ENCODE measurements around the gene PKD2L1. TPM values are rescaled to one million over a fixed set of nuclear protein-coding genes. Genes with fewer than 3 reads are reported as not detected.
A peak's percentile ranks its signal among the peaks of the same experiment; 100 is the strongest.
"Not testable (repeated sequence)": the region's sequence is repeated elsewhere in the genome, so short reads cannot be mapped to it uniquely, and the experiment has no call there.

PKD2L1 gene
- polyA plus RNA-seq, 1 donor from 2014 or later, result not detected

- not testable (repeated sequence) for H3K36me3 Mint-ChIP-seq, H3K4me1 Mint-ChIP-seq, H3K27ac Mint-ChIP-seq, H3K27me3 Mint-ChIP-seq, H3K9me3 Mint-ChIP-seq, H3K4me3 Mint-ChIP-seq
Measured at GRCh38 chr10:100292300-100292699, 37.7 kb downstream of the PKD2L1 start.

DNA sequence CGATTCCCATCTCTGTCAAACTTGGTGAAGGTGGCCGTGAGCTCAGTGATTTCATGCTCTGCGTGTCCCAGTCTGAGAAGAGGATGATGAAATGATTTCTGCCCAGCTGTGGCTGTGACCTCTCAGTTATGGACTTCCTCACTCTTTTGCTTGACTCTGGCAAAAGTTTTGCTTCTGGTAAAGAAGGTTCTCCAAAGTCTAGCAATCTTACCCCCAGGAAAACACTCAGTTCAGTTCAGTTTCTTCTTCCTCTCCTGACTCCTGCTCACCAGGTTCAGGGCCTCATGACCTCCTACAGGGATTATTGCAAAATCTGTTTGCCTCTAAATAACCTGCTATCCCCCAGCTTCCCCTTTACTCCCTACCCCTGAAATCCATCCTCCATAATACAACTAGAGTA is 38.7 kb downstream of the PKD2L1 start:
- Mint-ChIP-seq H3K4me1 (peaks cover 0 to 7% (median 5%) of the 10 kb centered on the region in 3 donors), H3K36me3 (no peaks in the 10 kb centered on the region), H3K9me3 (no peaks in the 10 kb centered on the region), H3K4me3 (peak overlapping the region in 1 of 4 donors; percentile 68), H3K27me3 (peaks cover 2% of the 10 kb centered on the region), H3K27ac (peak overlapping the region in 1 of 3 donors; percentile 16)

GRCh38 chr10:100289641-100290040 is 40.4 kb downstream of the PKD2L1 start:
- Mint-ChIP-seq H3K9me3 (no peaks in the 10 kb centered on the region), H3K4me1 (peaks cover 6 to 20% (median 19%) of the 10 kb centered on the region in 3 donors), H3K36me3 (no peaks in the 10 kb centered on the region), H3K27me3 (no peaks in the 10 kb centered on the region), H3K27ac (no peak overlapping the region), H3K4me3 (no peak overlapping the region)

GRCh38 chr10:100288196-100288595 is 41.8 kb downstream of the PKD2L1 start:
- Mint-ChIP-seq H3K9me3 (no peaks in the 10 kb centered on the region), H3K4me1 (peaks cover 6 to 24% (median 23%) of the 10 kb centered on the region in 3 donors), H3K27me3 (no peaks in the 10 kb centered on the region), H3K36me3 (no peaks in the 10 kb centered on the region), H3K4me3 (peak overlapping the region in 3 of 4 donors; percentile 4 to 89 (median 75)), H3K27ac (peak overlapping the region in 2 of 3 donors; percentile 66 to 98)

GRCh38 chr10:100287756-100288155 is 42.3 kb downstream of the PKD2L1 start:
- peaks cover 6 to 24% (median 23%) of the 10 kb centered on the region in 3 donors for H3K4me1 Mint-ChIP-seq

DNA sequence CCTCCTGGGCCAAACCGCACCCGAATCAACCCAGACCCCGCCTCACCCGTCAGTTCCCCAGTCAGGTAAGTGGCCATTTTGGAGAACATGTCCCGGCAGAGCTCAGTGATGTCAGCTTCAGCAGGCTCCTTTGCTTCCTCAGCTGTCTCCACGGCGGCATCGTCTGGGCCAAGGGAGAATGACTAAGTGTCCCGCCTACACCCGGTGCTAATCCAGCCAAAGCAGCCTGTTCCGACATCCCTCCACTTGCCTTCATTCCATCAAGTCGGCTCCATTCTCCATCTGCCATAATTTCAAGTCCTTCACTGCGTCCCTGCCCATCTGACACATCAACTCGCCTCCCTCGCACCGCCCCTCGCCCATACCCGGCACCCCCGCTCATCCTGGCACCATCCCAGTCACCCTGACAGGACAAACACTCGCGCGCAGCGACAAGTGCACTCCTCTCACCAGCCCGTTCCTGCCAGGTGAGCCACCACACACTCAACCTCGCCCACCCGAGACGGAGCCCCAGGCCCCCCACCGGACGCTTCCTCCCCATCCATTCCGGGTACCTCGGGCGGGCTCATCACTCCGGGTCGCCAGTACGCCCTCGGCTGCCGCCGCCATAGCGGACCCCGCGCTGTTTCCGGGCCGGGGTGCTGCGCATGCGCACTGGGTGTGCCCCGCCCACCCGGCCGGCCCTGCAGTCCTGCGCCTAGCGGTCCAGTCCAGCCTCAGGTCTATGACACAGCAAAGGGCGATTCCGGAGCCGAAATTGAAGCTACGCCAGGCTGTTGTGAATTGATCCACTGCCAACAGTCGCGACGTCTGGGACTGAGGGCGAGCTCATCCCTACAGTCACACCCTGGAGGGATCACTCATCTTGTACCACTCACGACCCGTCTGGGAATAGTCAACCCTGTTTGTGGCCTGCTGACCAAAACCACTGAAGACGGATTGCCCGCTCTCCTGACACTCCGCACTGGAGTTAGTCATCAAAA is 43.7 kb downstream of the PKD2L1 start, which contains the start of gene BLOC1S2:
TSS of gene BLOC1S2 (minus strand) at position 630 of the 983 bp plus-strand sequence. CDS start at position 609, 21 bp downstream.
- Mint-ChIP-seq H3K4me3 (peak within 1 kb of the TSS; percentile 89 to 99 (median 98)), H3K4me1 (peaks cover 6 to 24% (median 23%) of the 10 kb centered on the region in 3 donors)

More at GRCh38 chr10:100287756-100288155, 42.3 kb downstream of the PKD2L1 start:
- Mint-ChIP-seq H3K27me3 (no peaks in the 10 kb centered on the region), H3K4me3 (peak overlapping the region; percentile 75 to 99 (median 93)), H3K9me3 (no peaks in the 10 kb centered on the region), H3K27ac (peak overlapping the region in 2 of 3 donors; percentile 66 to 98), H3K36me3 (no peaks in the 10 kb centered on the region)

DNA sequence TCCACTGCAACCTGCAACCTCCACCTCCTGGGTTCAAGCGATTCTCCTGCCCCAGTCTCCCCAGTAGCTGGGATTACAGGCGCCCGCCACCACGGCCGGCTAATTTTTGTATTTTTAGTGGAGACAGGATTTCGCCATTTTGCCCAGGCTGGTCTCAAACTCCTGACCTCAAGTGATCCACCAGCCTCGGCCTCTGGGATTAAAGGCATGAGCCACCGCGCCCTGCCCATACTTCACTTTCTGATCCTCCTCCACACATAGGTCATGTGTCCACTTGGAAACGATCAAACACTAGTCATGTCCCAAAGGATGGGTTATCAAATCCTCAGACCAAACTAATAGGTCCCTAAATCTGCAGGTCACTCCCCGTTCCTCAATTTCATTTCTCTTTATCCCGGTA is 44.7 kb downstream of the PKD2L1 start:
- H3K4me3 Mint-ChIP-seq, result peak overlapping the region; percentile 89 to 99 (median 98)
- H3K27ac Mint-ChIP-seq, result peak overlapping the region in 1 of 3 donors; percentile 85
- not testable (repeated sequence) for H3K27me3 Mint-ChIP-seq

More for the DNA sequence above, 43.7 kb downstream of the PKD2L1 start, which contains the start of gene BLOC1S2:
- no peaks in the 10 kb centered on the region for H3K9me3 Mint-ChIP-seq
- no peaks in the 10 kb centered on the region for H3K36me3 Mint-ChIP-seq
- peak within 1 kb of the TSS; percentile 85 to 98 (median 98) for H3K27ac Mint-ChIP-seq
- H3K27me3 Mint-ChIP-seq, result no peaks in the 10 kb centered on the region

GRCh38 chr10:100282907-100283306 is 47.1 kb downstream of the PKD2L1 start:
- H3K27me3 Mint-ChIP-seq, result no peaks in the 10 kb centered on the region
- H3K4me1 Mint-ChIP-seq, result peaks cover 6 to 25% (median 23%) of the 10 kb centered on the region in 3 donors
- no peaks in the 10 kb centered on the region for H3K36me3 Mint-ChIP-seq
- no peak overlapping the region for H3K27ac Mint-ChIP-seq
- H3K4me3 Mint-ChIP-seq, result no peak overlapping the region
- no peaks in the 10 kb centered on the region for H3K9me3 Mint-ChIP-seq

More for the DNA sequence above, 44.7 kb downstream of the PKD2L1 start:
- H3K9me3 Mint-ChIP-seq, H3K36me3 Mint-ChIP-seq: not testable (repeated sequence)
- H3K4me1 Mint-ChIP-seq, result peaks cover 6 to 25% (median 23%) of the 10 kb centered on the region in 3 donors

DNA sequence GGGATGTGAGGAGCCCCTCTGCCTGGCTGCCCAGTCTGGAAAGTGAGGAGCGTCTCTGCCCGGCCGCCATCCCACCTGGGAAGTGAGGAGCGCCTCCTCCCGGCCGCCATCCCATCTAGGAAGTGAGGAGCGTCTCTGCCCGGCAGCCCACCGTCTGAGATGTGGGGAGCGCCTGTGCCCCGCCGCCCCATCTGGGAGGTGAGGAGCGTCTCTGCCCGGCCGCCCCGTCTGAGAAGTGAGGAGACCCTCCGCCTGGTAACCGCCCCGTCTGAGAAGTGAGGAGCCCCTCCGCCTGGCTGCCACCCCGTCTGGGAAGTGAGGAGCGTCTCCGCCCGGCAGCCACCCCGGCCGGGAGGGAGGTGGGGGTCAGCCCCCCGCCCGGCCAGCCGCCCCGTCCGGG is 53.1 kb downstream of the PKD2L1 start:
- not testable (repeated sequence) for H3K27ac Mint-ChIP-seq, H3K36me3 Mint-ChIP-seq, H3K4me1 Mint-ChIP-seq, H3K4me3 Mint-ChIP-seq, H3K27me3 Mint-ChIP-seq, H3K9me3 Mint-ChIP-seq

DNA sequence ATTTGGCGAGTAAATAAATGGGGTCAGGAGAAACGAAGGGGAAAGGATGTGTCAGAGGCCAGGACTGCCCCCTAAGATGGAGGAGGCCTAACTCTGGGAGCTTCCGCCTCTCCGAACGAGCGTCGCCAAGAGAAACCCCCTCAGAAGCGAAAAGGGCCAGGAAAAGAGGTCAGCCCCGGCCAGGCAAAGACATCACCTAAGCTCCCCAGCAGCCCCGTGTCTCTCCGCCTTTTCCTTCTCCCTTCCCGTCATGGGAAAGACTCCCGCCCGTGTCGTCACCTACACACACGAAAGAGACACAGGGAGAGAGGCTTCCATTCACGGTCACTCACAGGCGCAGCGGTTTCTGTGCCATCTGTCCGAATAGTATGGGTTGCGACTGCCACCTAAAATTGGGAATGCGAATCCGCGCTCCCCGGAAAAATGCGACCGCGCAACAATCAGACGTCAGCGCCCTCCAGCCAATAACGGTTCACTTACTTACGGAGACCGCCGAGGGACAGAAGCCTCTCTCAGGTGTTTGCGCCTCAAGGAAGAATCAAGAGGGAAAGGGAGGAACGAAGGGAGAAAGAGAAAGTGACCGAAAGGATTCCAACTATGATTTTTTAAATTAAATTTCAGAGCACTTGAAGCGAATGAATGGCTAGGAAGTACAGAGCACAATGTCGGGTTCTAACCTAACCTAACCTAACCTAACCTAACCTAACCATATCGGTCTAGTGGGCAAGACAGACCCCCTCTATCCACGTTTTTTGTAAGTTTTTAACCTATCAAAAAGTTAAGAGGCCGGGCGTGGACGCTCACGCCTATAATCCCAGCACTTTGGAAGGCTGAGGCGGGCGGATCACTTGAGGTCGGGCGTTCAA is 62.6 kb downstream of the PKD2L1 start, which contains the start of gene CWF19L1:
TSS of gene CWF19L1 (minus strand) at position 400 of the 866 bp plus-strand sequence. CDS start at position 355, 45 bp downstream.
- Mint-ChIP-seq H3K36me3 (peaks cover 3% of the 10 kb centered on the region), H3K9me3 (peaks cover 0 to 1% (median 0%) of the 10 kb centered on the region in 3 donors), H3K27me3 (no peaks in the 10 kb centered on the region), H3K27ac (peak within 1 kb of the TSS; percentile 83 to 99 (median 99)), H3K4me1 (peaks cover 19 to 25% (median 24%) of the 10 kb centered on the region in 3 donors), H3K4me3 (peak within 1 kb of the TSS; percentile 95 to 100 (median 100))

DNA sequence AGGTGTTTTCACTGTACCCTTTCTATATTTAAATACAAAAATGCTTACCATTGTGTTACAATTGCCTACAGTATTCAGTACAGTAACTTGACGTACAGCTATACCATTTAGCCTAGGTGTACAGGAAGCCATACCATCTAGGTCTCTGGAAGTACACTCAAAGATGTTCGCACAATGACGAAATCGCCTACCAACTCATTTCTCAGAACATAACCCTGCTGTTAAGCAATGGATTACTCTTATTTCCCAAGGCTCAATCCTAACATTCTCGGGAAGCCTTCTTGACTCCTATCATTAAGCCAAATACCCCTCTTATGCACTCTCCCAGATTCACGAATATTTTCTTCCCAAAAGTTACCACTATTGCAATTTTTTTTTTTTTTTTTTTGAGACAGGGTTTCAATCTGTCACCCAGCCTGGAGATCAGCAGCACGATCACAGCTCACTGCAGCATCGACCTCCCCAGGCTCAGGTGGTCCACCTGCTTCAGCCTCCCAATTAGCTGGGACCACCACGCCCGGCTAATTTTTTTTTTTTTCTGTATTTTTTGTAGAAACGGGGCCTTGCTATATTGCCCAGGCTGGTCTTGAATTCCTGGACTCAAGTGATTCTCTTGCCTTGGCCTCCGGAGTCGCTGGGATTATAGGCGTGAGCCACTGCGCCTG is 64.1 kb downstream of the PKD2L1 start:
- Mint-ChIP-seq H3K27me3 (no peaks in the 10 kb centered on the region), H3K4me3 (peak overlapping the region; percentile 76 to 100 (median 90)), H3K4me1 (peaks cover 23 to 30% (median 29%) of the 10 kb centered on the region in 3 donors), H3K27ac (peak overlapping the region in 2 of 3 donors; percentile 43 to 72), H3K9me3 (no peaks in the 10 kb centered on the region), H3K36me3 (peaks cover 3% of the 10 kb centered on the region)

DNA sequence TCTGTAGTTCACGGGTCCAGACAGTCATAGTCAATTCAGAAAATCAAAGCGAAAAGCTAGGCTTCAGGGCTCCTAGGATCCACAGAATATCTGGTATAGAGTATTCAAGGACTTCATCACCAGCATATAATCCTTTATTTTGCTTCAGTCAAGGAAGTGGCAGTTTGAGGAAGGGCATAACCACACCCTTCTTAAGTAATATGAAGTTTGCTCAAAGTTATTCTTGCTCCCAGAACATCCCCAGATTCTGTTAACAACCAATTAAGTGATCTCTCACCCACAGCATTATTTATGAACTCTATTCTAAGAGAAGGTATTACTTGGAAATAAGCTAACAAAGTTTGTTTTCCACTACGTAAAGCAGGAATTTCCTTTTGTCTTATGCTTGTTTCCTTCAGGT is 75.8 kb downstream of the PKD2L1 start:
- H3K36me3 Mint-ChIP-seq, result peaks cover 10% of the 10 kb centered on the region
- no peaks in the 10 kb centered on the region for H3K9me3 Mint-ChIP-seq
- no peaks in the 10 kb centered on the region for H3K27me3 Mint-ChIP-seq
- H3K4me1 Mint-ChIP-seq, result no peaks in the 10 kb centered on the region
- no peak overlapping the region for H3K27ac Mint-ChIP-seq
- H3K4me3 Mint-ChIP-seq, result no peak overlapping the region

GRCh38 chr10:100253041-100253440 is 77.0 kb downstream of the PKD2L1 start:
- H3K4me1 Mint-ChIP-seq, result no peaks in the 10 kb centered on the region
- no peak overlapping the region for H3K4me3 Mint-ChIP-seq
- H3K36me3 Mint-ChIP-seq, result peaks cover 12% of the 10 kb centered on the region
- H3K9me3 Mint-ChIP-seq, result no peaks in the 10 kb centered on the region
- no peak overlapping the region for H3K27ac Mint-ChIP-seq
- H3K27me3 Mint-ChIP-seq, result no peaks in the 10 kb centered on the region

GRCh38 chr10:100248820-100249219 is 81.2 kb downstream of the PKD2L1 start:
- Mint-ChIP-seq H3K36me3 (peaks cover 8% of the 10 kb centered on the region), H3K4me1 (no peaks in the 10 kb centered on the region), H3K27me3 (no peaks in the 10 kb centered on the region), H3K4me3 (no peak overlapping the region), H3K9me3 (no peaks in the 10 kb centered on the region), H3K27ac (no peak overlapping the region)
